DND-41 (cell line): ENCODE results near the gene FBXL15.

Experiments
- CTCF ChIP-seq: IDR thresholded peaks from 2 replicates; pipeline ENCODE4 v1.5.1; 2012; ENCODE audit warnings: borderline replicate concordance, low read length, moderate library complexity, mild to moderate bottlenecking; ENCODE audit not compliant: poor library complexity, severe bottlenecking; ENCODE audit errors: extremely low read depth
- EZH2 ChIP-seq: IDR thresholded peaks from 3 replicates; pipeline ENCODE4 v1.6.1; 2012; ENCODE audit warnings: borderline replicate concordance, low read depth, mild to moderate bottlenecking, moderate library complexity, low read length, inconsistent platforms; ENCODE audit not compliant: severe bottlenecking

- no peak for TF ChIP-seq CTCF
- TF ChIP-seq EZH2: no peak
Observed at GRCh38 chr10:102451105-102451969, 30.7 kb downstream of the FBXL15 start, which contains the start of gene C10orf95.
